Inferior parietal cortex (tissue), 1 donor: Measurements from ENCODE around the gene FAM234A.
"Not testable (repeated sequence)": the region's sequence is repeated elsewhere in the genome, so short reads cannot be mapped to it uniquely, and the experiment has no call there.

Source experiments
- DNase-seq: peaks from one replicate; pipeline ENCODE4 v3.0.0-alpha.2; 2016; ENCODE audit errors: extremely low spot score

FAM234A gene, protein sequence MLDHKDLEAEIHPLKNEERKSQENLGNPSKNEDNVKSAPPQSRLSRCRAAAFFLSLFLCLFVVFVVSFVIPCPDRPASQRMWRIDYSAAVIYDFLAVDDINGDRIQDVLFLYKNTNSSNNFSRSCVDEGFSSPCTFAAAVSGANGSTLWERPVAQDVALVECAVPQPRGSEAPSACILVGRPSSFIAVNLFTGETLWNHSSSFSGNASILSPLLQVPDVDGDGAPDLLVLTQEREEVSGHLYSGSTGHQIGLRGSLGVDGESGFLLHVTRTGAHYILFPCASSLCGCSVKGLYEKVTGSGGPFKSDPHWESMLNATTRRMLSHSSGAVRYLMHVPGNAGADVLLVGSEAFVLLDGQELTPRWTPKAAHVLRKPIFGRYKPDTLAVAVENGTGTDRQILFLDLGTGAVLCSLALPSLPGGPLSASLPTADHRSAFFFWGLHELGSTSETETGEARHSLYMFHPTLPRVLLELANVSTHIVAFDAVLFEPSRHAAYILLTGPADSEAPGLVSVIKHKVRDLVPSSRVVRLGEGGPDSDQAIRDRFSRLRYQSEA

DNA sequence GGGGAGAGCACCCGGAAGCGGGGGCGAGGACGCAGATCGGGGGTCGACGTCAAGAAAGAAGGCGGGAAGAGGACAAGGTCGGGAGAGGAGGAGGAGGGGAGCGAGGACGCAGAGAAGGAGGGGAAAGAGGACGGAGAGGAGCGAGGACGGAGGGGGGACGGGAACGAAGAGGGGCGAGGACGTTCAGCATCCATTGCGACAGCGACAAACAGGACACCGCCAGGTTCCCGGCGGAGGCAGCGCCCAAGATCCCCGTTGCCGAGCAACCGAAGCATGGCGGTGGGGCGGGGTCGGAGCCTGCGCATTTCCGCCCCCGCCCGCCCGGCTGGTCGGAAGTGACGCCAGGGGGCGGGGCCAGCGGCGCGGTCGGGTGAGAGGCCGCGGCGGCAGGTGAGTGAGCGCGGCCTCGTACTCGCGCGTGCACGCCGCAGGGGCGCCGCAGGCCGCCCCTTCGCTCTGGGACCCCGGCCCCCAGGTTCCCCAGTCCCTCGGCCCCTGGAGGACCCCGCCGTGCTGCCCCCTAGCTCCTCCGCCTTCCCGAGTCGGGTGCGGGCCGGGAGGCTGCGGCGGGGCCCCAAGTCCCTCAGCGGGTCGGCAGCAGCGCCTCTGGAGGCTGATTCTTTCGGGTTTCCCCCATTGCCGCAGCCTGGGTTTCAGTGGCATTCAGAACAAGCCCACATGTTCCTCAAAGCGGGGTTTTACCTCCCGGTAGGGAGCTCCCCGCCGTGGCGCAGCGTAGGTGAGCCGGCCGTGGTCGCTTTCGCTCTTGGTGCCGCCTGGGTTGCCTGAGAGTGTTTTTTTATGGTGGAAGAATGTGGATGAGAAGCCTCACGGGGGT lies at the start of gene FAM234A:
Gene FAM234A, plus strand, starts transcription at position 354 of the 838 bp plus-strand sequence. CDS start 19,593 bp downstream, outside the sequence.
- DNase-seq, result peak; percentile 96

DNA sequence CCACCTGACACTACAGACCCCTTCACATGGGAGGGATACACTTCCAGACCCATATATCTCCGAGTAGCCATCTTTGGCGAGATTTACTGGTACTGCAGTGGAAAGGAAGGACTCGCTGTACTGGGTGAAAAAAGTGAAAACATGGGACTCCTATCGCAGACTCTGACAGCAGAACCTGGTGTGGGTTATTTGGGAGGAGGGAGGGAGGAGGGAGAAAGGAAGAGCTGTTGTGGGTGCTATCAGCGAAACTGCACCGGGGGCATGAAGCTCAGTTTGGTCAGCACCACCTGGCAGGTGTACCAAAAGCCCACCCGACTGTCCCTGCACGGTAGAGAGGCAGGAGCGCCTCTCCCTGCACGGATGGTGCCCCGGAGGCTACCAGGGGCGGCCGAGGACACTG lies 49.4 kb upstream of the FAM234A start:
- DNase-seq, result no peak

DNA sequence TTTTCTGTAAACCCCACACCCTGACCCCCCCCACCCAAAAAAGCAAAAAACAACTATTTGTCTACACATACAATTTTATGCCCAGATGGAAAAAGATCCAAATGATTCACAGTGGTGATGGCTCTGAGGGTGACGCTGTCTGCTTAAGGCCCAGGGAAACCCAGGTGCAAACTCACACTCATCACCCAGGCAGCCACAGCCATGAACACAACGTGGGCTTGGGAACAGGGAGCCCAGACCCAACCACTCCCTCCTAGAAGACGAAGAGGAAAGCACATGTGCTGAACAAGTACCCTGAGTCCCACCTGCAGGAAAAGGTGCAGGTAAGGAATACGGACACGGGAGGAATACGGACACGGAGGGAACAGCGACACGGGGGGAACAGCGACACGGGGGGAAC lies 48.9 kb upstream of the FAM234A start:
- no peak for DNase-seq

- DNase-seq, result no peak
Observed at GRCh38 chr16:187330-187729, 47.3 kb upstream of the FAM234A start.

DNA sequence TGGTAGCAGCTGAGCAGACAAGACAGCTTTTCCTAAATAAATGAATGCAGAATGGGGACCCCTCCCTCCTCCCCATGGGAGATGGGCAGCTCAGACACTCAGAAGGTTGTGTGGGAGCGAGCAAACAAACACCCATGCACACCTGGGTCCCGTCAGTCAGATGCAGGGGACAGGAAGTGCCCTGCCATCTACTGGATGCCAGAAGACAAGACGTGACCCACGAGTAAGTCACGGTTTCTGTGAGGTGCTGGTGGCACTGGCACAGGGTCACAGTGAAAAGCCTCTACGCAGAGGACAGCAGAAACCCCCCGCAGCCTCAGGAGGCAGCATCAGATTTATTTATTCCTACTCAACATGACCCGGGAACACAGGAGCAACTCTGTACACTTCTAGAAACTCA lies 45.9 kb upstream of the FAM234A start:
- no peak for DNase-seq

GRCh38 chr16:189604-190186 lies 44.9 kb upstream of the FAM234A start:
- no peak for DNase-seq

- DNase-seq, result no peak
Observed at GRCh38 chr16:191831-192230, 42.8 kb upstream of the FAM234A start.

GRCh38 chr16:192686-193085 lies 41.9 kb upstream of the FAM234A start:
- no peak for DNase-seq

DNA sequence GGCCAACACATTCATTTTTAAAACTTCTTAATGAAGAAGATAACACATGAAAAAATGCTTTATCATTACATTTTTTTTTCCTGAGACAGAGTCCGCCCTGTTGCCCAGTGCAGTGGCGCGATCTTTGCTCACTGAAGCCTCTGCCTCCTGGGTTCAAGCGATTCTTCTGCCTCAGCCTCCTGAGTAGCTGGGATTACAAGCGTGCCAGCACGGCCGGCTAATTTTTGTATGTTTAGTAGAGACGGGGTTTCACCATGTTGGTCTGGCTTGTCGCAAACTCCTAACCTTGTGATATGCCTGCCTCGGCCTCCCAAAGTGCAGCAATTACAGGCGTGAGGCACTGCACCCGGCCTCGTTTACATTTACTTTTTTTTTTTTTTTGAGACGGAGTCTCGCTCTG lies 41.2 kb upstream of the FAM234A start:
- no peak for DNase-seq

DNA sequence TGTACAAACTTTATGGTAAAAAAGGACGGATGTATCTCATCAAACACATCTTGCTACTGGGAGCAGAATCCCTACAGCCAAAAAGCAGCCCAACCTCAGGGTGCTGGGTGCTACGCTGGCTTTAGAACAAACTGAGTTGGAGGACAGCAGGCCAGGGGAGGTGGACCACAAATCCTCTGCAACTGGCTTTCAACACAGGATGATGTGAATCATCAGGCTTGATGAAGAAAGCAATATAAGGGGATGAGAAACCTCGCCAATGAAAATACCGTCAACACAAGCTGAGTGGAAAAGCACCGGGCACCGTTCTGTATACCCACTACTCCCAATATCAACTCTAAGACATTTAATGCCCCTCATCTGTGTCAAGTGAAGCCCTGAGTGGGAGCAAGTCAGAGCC lies 40.1 kb upstream of the FAM234A start:
- DNase-seq, result no peak

DNA sequence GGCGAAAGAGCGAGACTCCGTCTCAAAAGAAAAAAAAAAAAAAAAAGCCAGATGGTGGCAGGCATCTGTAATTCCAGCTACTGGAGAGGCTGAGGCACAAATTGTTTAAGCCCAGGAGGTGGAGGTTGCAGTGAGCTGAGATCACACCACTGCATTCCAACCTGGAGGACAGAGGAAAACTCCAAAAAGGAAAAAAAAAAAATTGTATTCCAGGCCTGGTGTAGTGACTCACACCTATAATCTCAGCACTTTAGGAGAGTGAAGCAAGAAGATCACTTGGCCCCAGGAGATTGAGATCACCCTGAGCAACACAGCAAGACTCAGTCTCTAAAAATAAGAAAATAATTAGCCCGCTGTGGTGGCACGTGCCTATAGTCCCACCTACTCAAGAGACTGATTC lies 34.2 kb upstream of the FAM234A start:
- no peak for DNase-seq

GRCh38 chr16:203246-203645 lies 31.4 kb upstream of the FAM234A start:
- no peak for DNase-seq

GRCh38 chr16:204046-204445 lies 30.6 kb upstream of the FAM234A start:
- not testable (repeated sequence) for DNase-seq

GRCh38 chr16:209359-209758 lies 25.3 kb upstream of the FAM234A start:
- DNase-seq, result not testable (repeated sequence)

DNA sequence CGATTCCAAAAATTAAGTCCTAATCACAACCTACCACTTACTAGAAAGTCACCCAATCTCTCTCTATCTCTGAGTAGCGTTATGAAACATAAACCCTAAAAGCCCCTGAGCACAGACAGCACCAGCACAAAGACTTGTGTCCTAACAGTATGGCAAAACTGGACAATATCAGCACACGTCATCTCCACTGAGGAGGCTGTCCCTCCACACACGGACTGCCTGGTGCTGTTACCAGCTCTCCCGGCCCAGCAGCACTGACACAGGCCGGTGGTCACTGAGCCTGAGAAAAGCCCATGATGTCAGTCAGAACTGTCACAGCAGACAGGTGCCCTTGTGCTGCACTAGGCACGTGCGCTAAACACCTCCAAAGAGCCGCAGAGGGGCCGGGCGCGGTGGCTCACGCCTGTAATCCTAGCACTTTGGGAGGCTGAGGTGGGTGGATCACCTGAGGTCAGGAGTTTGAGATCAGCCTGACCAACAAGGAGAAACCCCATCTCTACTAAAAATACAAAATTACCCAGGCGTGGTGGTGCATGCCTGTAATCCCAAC lies 22.9 kb upstream of the FAM234A start:
- not testable (repeated sequence) for DNase-seq

DNA sequence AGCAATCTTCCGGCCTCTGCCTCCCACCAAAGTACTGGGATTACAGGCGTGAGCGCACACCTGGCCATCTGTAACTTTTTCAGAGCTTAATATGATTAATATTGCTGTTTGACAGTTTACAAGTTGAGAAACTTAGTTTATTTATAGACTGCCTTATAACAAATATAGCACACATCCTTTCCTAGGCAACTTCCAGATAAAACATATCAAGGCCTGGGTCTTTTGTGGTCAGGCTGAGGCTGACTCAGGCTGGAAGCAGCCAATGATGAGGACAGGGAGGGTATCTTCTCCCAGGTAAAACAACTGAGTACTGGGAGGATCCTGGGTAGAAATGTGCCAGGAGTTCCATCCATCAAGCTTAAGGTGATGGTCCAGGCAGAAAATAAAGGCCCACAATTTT lies 21.6 kb upstream of the FAM234A start:
- no peak for DNase-seq

DNA sequence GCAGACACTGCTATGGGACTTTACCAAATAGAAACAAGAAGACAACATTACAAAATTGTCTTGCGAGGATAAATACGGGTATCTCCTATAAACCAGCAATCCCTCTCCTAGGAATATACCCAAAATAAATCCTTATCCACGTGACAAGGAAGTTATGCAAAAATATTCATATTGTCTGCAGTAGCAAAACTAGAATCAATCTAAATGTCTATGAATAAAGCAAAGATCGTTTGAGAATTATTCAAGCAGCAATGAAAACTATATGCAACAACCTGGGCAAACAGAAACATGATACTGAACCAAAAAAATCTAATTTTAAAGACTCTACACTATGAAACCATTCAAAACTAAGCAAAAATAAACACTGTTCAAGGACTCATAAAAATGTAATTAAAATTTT lies 14.6 kb upstream of the FAM234A start:
- no peak for DNase-seq

- no peak for DNase-seq
Observed at GRCh38 chr16:228151-228851, 6.3 kb upstream of the FAM234A start.

DNA sequence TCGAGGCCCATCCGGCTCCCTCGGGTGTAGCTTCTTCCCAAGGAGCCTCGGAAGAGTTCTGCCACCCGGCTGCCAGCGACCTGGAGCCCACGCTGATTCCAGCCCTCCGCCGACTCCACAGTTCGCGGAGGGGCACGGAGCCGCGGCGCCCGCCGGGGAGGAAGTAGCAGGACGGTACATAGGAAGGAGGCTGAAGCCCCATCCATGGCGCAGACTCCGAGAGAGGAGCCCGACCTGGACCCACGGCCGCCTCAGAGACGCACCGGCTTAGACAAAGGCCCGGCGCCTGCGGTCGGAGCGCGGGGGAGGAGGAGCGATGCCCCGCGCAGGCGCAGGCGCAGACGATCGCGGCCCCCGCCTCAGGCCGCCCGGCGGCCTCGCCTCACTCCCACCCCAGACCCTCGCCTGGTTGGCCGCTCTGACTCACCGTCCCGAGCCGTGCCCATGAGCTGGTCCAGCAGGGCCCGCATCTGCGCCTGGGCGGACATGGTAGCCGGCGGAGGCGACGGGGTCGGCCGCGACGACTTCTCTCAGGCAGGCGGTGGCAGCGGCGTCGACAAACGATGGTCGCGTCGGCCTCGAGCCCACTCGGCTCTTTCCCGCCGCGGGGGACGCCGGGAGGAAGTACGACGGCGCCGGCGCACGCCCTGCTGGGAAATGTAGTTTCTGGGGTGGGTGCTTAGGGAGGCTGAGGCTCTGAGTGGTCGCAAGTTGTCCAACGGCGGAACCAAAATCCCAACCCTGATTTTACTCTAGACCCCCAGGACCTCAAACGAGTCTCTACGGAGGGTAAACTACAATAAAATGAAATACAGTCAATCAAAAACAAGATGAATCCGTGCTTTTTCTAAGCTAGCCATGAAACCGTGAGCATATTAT lies 5.5 kb upstream of the FAM234A start, which contains the start of gene LUC7L:
Gene LUC7L, minus strand, starts transcription at position 598 of the 879 bp plus-strand sequence. Its CDS starts 110 bp downstream, at position 488.
- DNase-seq, result peak; percentile 93

- no peak for DNase-seq
Observed at GRCh38 chr16:229731-230281, 4.8 kb upstream of the FAM234A start.
